ENCODE data around the gene IPO4. TPM values are rescaled to one million over a fixed set of nuclear protein-coding genes. Genes with fewer than 3 reads are reported as not detected.

IPO4 gene
- total RNA-seq, 1 experiment from 2014 or later: 82.6 TPM

DNA sequence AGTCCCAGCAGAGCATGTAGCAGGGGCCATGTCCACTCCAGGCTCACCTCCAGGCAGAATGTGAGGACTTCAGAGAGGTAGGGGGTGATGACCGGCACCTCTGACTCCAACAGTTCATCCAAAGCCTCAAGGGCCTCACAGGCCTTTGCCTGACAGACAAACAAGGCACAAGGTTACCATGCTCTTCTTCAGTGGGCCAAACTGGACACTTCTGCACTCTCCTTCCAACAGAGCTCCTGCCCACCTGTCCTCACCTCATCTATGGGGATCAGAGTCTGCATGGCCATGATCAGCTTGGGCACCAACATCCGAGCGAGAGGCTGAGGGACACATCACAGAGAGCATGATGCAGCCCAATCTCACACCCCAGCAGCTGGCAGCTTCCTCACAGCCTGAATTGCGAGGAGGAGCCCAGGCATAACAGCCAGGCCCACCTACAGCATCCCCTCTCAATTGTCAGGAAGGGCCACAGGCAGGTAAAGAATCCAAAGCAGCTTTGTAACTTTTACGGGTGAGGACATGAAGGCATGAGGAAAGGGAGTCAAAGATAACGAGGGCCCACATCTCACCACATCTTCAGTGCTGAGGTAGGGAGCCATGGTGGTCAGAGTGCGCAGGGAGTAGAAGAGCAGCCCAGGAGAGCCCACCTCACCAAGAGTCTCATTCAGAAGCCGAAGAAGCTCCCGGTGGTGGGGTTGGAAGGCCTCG, 1.6 kb downstream of the IPO4 start:
- H3K36me3 Mint-ChIP-seq (ENCODE audit: insufficient read depth, unreplicated experiment): peaks cover 70% of the 10 kb centered on the region
- no peaks in the 10 kb centered on the region for H3K9me3 Mint-ChIP-seq (ENCODE audit: low read depth, unreplicated experiment)
- CTCF ChIA-PET: interaction anchor here (0.8 kb wide), 1 partner anchor 47 kb away, joined by 4 read pairs; no protein-coding TSS in a partner anchor
- no peak for DNase-seq
- intact Hi-C loops (cut with micrococcal nuclease; ENCODE audit: unreplicated experiment): no loop called here
- peaks cover 22% of the 10 kb centered on the region for H3K4me1 Mint-ChIP-seq (ENCODE audit: low read depth, unreplicated experiment)
- no peaks in the 10 kb centered on the region for H3K27me3 Mint-ChIP-seq (ENCODE audit: unreplicated experiment)
- H3K4me3 Mint-ChIP-seq (ENCODE audit: low read depth, unreplicated experiment): peak overlapping the region; percentile 88
- peak overlapping the region; percentile 45 for H3K27ac Mint-ChIP-seq (ENCODE audit: unreplicated experiment)
- no TSS peak for BruUV-seq (replicated peaks)
- TF ChIP-seq, protein P1, sequence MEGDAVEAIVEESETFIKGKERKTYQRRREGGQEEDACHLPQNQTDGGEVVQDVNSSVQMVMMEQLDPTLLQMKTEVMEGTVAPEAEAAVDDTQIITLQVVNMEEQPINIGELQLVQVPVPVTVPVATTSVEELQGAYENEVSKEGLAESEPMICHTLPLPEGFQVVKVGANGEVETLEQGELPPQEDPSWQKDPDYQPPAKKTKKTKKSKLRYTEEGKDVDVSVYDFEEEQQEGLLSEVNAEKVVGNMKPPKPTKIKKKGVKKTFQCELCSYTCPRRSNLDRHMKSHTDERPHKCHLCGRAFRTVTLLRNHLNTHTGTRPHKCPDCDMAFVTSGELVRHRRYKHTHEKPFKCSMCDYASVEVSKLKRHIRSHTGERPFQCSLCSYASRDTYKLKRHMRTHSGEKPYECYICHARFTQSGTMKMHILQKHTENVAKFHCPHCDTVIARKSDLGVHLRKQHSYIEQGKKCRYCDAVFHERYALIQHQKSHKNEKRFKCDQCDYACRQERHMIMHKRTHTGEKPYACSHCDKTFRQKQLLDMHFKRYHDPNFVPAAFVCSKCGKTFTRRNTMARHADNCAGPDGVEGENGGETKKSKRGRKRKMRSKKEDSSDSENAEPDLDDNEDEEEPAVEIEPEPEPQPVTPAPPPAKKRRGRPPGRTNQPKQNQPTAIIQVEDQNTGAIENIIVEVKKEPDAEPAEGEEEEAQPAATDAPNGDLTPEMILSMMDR (IDR thresholded peaks at IDR 0.05; ENCODE audit: unreplicated experiment): no peak

DNA sequence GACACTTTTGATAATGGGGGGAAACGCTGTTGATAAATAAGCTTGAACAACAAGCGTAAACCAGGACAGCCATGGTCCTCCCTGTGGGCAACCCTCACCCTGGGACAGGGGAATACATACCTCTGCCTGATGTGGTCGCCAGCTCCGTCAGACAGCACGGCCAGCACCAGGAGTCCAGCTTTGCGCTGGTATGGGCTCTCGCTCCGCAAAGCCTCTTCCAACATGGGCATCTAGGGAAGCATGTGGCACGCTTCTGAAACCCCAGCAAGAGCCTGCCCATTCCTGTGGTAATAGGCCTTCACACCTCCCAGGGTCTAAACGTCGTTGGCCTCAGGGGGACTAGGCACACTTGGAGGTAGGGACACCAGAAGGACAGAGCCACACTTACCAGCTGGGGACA, 2.9 kb downstream of the IPO4 start:
- TF ChIP-seq, protein P1 (IDR thresholded peaks at IDR 0.05; ENCODE audit: unreplicated experiment): no peak
- DNase-seq: no peak
- intact Hi-C loops (cut with micrococcal nuclease; ENCODE audit: unreplicated experiment): no loop called here
- Mint-ChIP-seq H3K4me3 (ENCODE audit: low read depth, unreplicated experiment) (no peak overlapping the region), H3K27me3 (ENCODE audit: unreplicated experiment) (no peaks in the 10 kb centered on the region), H3K9me3 (ENCODE audit: low read depth, unreplicated experiment) (no peaks in the 10 kb centered on the region), H3K27ac (ENCODE audit: unreplicated experiment) (no peak overlapping the region), H3K4me1 (ENCODE audit: low read depth, unreplicated experiment) (peaks cover 22% of the 10 kb centered on the region), H3K36me3 (ENCODE audit: insufficient read depth, unreplicated experiment) (peaks cover 75% of the 10 kb centered on the region)
- CTCF ChIA-PET: no interaction called here
- no TSS peak for BruUV-seq (replicated peaks)

DNA sequence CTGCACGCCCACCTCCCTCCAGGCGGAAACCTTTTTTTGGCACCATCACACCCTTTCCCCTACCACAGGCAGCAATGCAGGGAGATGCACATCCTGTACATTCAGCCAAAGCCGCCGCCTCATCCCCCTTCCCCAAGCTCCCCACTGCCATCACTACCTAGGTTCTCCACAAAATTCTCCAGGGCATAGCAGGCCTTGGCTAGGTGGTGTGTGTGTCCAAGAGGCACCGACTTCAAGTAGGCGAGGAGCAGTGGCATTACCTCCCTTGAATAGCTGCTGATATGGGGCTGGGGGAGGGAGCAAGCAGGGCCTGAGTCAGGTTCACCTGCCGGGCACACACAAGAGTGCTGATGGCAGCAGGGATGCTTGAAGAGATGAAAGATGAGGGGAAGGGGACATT, 3.6 kb downstream of the IPO4 start:
- Mint-ChIP-seq H3K36me3 (ENCODE audit: insufficient read depth, unreplicated experiment) (peaks cover 78% of the 10 kb centered on the region), H3K4me3 (ENCODE audit: low read depth, unreplicated experiment) (no peak overlapping the region), H3K9me3 (ENCODE audit: low read depth, unreplicated experiment) (no peaks in the 10 kb centered on the region)

DNA sequence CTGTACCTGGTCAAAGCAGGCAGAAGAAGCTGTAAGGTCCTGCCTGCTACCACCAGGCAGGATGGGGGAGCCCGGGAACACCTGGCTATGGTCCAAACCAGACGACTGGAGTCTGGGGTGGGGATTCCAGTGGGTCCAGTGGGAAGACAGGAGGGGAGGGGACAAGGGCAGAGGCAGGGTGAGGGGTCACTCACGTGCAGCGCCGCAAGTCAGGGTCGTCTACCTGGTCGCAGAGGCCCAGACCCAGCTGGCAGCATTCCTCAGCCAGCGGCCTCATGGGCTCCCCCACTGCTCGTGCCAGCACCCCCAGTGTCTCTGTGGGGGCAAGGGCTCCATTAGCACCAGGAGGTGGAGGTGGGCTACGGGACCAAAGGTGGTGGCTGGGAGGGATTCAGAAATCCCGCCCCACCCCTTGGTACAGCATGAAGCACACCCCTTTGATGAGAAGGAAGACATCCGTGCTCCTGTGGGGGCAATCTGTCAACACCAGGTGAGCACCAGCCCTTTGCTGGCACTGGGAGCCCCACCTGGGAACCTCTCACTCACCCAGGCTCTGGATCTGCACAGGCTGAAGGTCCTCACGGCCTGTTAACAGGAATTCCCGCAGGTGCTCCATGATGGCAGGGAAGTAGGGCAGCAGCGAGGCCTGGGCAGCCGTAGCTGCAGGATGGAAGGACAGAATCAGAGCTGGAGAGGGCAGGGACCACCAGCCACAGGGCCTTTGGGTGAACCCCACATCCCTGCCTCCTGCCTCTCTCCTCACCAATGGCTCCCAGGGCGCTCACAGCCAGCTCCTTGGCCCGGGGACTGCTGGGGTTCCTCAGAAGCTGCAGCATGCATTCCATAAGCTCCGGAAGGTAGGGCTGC, 4.3 kb downstream of the IPO4 start:
- Mint-ChIP-seq H3K36me3 (ENCODE audit: insufficient read depth, unreplicated experiment) (peaks cover 78% of the 10 kb centered on the region), H3K27me3 (ENCODE audit: unreplicated experiment) (no peaks in the 10 kb centered on the region), H3K4me1 (ENCODE audit: low read depth, unreplicated experiment) (peaks cover 18% of the 10 kb centered on the region), H3K27ac (ENCODE audit: unreplicated experiment) (no peak overlapping the region), H3K9me3 (ENCODE audit: low read depth, unreplicated experiment) (no peaks in the 10 kb centered on the region), H3K4me3 (ENCODE audit: low read depth, unreplicated experiment) (no peak overlapping the region)
- intact Hi-C loops (cut with micrococcal nuclease; ENCODE audit: unreplicated experiment): no loop called here
- TF ChIP-seq, protein P1 (IDR thresholded peaks at IDR 0.05; ENCODE audit: unreplicated experiment): no peak
- CTCF ChIA-PET: no interaction called here
- DNase-seq: no peak
- BruUV-seq (replicated peaks): no TSS peak

More for the DNA sequence above, 3.6 kb downstream of the IPO4 start:
- intact Hi-C loops (cut with micrococcal nuclease; ENCODE audit: unreplicated experiment): no loop called here
- H3K27me3 Mint-ChIP-seq (ENCODE audit: unreplicated experiment): no peaks in the 10 kb centered on the region
- no peak overlapping the region for H3K27ac Mint-ChIP-seq (ENCODE audit: unreplicated experiment)
- CTCF ChIA-PET: no interaction called here
- H3K4me1 Mint-ChIP-seq (ENCODE audit: low read depth, unreplicated experiment): peaks cover 22% of the 10 kb centered on the region
- no peak for DNase-seq
- no TSS peak for BruUV-seq (replicated peaks)
- TF ChIP-seq, protein P1 (IDR thresholded peaks at IDR 0.05; ENCODE audit: unreplicated experiment): no peak

Measured in Calu3 (cell line).